Panc1 (cell line): Measurements from ENCODE around the gene MYRIP.

ENCODE experiments used
- CTCF ChIP-seq: fragments of 450-650 bp; IDR thresholded peaks from 2 replicates; pipeline ENCODE4 v1.5.1; 2017; ENCODE audit warnings: mild to moderate bottlenecking
- POLR2AphosphoS5 ChIP-seq: IDR thresholded peaks from 2 replicates; pipeline ENCODE4 v1.6.1; 2012; ENCODE audit warnings: mild to moderate bottlenecking, low read depth, low read length, moderate library complexity
- REST ChIP-seq, 2 experiments: IDR thresholded peaks; 2 replicates each; pipeline ENCODE4 v1.6.1; 2011 to 2012; ENCODE audit warnings: low read depth in 2 of 2, control low read depth in 1 of 2, low read length in 1 of 2, mild to moderate bottlenecking in 1 of 2, moderate library complexity in 1 of 2; ENCODE audit not compliant: insufficient read depth in 1 of 2
- TCF7L2 ChIP-seq: IDR thresholded peaks from 2 replicates; pipeline ENCODE4 v1.6.1; 2011; ENCODE audit warnings: mild to moderate bottlenecking, low read depth, low read length, inconsistent platforms

GRCh38 chr3:40223856-40224255, 414.4 kb downstream of the MYRIP start:
- TF ChIP-seq POLR2AphosphoS5, result no peak
- no peak for TF ChIP-seq CTCF
- no peak for TF ChIP-seq REST (IDR thresholded peaks at IDR 0.05; ENCODE audit: insufficient read depth in 1 of 2, low read depth in 2 of 2, low read length in 1 of 2)
- TF ChIP-seq TCF7L2, result no peak
